HEK293T (cell line): ENCODE results near the gene HOXD12.

Source experiments
- BHLHE40 ChIP-seq: fragments of 450-650 bp; IDR thresholded peaks from 2 replicates; pipeline ENCODE4 v1.6.1; 2016; ENCODE audit warnings: mild to moderate bottlenecking, moderate library complexity, borderline replicate concordance
- CTBP1 ChIP-seq: fragments of 450-650 bp; IDR thresholded peaks from 2 replicates; pipeline ENCODE4 v1.6.1; 2016; ENCODE audit warnings: borderline replicate concordance
- ELF4 ChIP-seq: fragments of 450-650 bp; IDR thresholded peaks from 2 replicates; pipeline ENCODE4 v1.6.1; 2017; ENCODE audit warnings: antibody characterized with exemption
- FOXK2 ChIP-seq: fragments of 450-650 bp; IDR thresholded peaks from 2 replicates; pipeline ENCODE4 v1.6.1; 2016; ENCODE audit warnings: mild to moderate bottlenecking
- FOXM1 ChIP-seq: fragments of 450-650 bp; IDR thresholded peaks from 2 replicates; pipeline ENCODE4 v1.6.1; 2017; ENCODE audit warnings: mild to moderate bottlenecking, borderline replicate concordance
- SP1 ChIP-seq: fragments of 450-650 bp; IDR thresholded peaks from 2 replicates; pipeline ENCODE4 v1.6.1; 2017
- TARDBP ChIP-seq: fragments of 450-650 bp; IDR thresholded peaks from 2 replicates; pipeline ENCODE4 v1.6.1; 2016

GRCh38 chr2:176092270-176093144 lies 7.1 kb upstream of the HOXD12 start, which contains the start of gene HOXD13:
- TF ChIP-seq FOXK2, result no peak
- peak; percentile 94 for TF ChIP-seq FOXM1
- no peak for TF ChIP-seq ELF4
- TF ChIP-seq TARDBP, result no peak
- TF ChIP-seq SP1, result no peak
- no peak for TF ChIP-seq CTBP1
- TF ChIP-seq BHLHE40, result no peak
